ENCODE data around the gene CNIH2. TPM values are rescaled to one million over a fixed set of nuclear protein-coding genes. Genes with fewer than 3 reads are reported as not detected.

CNIH2 gene
- total RNA-seq, 1 donor from 2014 or later, result 2.1 TPM

GRCh38 chr11:66326261-66327111 lies 48.5 kb downstream of the CNIH2 start:
- intact Hi-C loops (cut with micrococcal nuclease), result no loop called here

GRCh38 chr11:66327171-66328030 lies 49.4 kb downstream of the CNIH2 start:
- intact Hi-C loops (cut with micrococcal nuclease), result loop anchor here (1.0 kb wide), 7 partner anchors 9 to 105 kb away; partner anchors contain the start of genes BRMS1, RIN1 and YIF1A

GRCh38 chr11:66328031-66328301 lies 50.0 kb downstream of the CNIH2 start:
- intact Hi-C loops (cut with micrococcal nuclease), result loop anchor here (1.0 kb wide), 7 partner anchors 8 to 106 kb away; partner anchors contain the start of genes BRMS1, RIN1 and YIF1A

- intact Hi-C loops (cut with micrococcal nuclease), result loop anchor here (1.0 kb wide), 7 partner anchors 8 to 106 kb away; partner anchors contain the start of genes BRMS1, RIN1 and YIF1A
These were observed 50.5 kb downstream of the CNIH2 start for GRCh38 chr11:66328302-66329144.

GRCh38 chr11:66329165-66329673 lies 51.2 kb downstream of the CNIH2 start:
- intact Hi-C loops (cut with micrococcal nuclease), result no loop called here

- intact Hi-C loops (cut with micrococcal nuclease), result no loop called here
These were observed 53.0 kb downstream of the CNIH2 start for GRCh38 chr11:66330931-66331330.

- intact Hi-C loops (cut with micrococcal nuclease), result no loop called here
These were observed 53.8 kb downstream of the CNIH2 start for GRCh38 chr11:66331542-66332370.

GRCh38 chr11:66332371-66333219 lies 54.6 kb downstream of the CNIH2 start:
- intact Hi-C loops (cut with micrococcal nuclease), result no loop called here

- intact Hi-C loops (cut with micrococcal nuclease), result no loop called here
These were observed 55.4 kb downstream of the CNIH2 start for GRCh38 chr11:66333220-66333877.

Other genes starting within 250 kb of the CNIH2 start
- not detected in 2 replicates for gene GAL3ST3, start 229.0 kb upstream of the CNIH2 start, total RNA-seq
- 218 and 235 TPM in 2 replicates for gene SF3B2, start 225.8 kb upstream of the CNIH2 start, total RNA-seq
- gene PACS1, start 207.9 kb upstream of the CNIH2 start, total RNA-seq, result 90.5 and 91.2 TPM in 2 replicates
- gene KLC2, start 20.5 kb upstream of the CNIH2 start, total RNA-seq, result 57.3 and 64.3 TPM in 2 replicates
- 164 TPM in 2 replicates for gene RAB1B, start 9.5 kb upstream of the CNIH2 start, total RNA-seq
- 72.6 and 85.1 TPM in 2 replicates for gene YIF1A, start 11.0 kb downstream of the CNIH2 start, total RNA-seq
- not detected in 2 replicates for gene TMEM151A, start 13.7 kb downstream of the CNIH2 start, total RNA-seq
- gene CD248, start 38.9 kb downstream of the CNIH2 start, total RNA-seq, result 0.32 TPM in 2 replicates
- gene RIN1, start 58.3 kb downstream of the CNIH2 start, total RNA-seq, result 1.3 and 2.0 TPM in 2 replicates
- gene BRMS1, start 66.9 kb downstream of the CNIH2 start, total RNA-seq, result 53.7 and 53.8 TPM in 2 replicates
- gene B4GAT1, start 69.5 kb downstream of the CNIH2 start, total RNA-seq, result 7.6 and 7.7 TPM in 2 replicates
- gene SLC29A2, start 93.6 kb downstream of the CNIH2 start, total RNA-seq, result 6.1 and 6.8 TPM in 2 replicates
- gene NPAS4, start 142.9 kb downstream of the CNIH2 start, total RNA-seq, result 0.07 and 0.42 TPM in 2 replicates
- gene MRPL11, start 160.7 kb downstream of the CNIH2 start, total RNA-seq, result 60.4 and 60.5 TPM in 2 replicates
- 7.8 and 10.1 TPM in 2 replicates for gene PELI3, start 188.7 kb downstream of the CNIH2 start, total RNA-seq
- gene DPP3, start 202.3 kb downstream of the CNIH2 start, total RNA-seq, result 94.0 and 94.1 TPM in 2 replicates
- 21.5 and 23.4 TPM in 2 replicates for gene BBS1, start 232.5 kb downstream of the CNIH2 start, total RNA-seq